ENCODE data around the gene ALMS1. TPM values are rescaled to one million over a fixed set of nuclear protein-coding genes. Genes with fewer than 3 reads are reported as not detected.
A peak's percentile ranks its signal among the peaks of the same experiment; 100 is the strongest.
"Not testable (repeated sequence)": the region's sequence is repeated elsewhere in the genome, so short reads cannot be mapped to it uniquely, and the experiment has no call there.

The ALMS1 gene
- total RNA-seq, 1 experiment from 2014 or later, result 27.6 TPM

DNA sequence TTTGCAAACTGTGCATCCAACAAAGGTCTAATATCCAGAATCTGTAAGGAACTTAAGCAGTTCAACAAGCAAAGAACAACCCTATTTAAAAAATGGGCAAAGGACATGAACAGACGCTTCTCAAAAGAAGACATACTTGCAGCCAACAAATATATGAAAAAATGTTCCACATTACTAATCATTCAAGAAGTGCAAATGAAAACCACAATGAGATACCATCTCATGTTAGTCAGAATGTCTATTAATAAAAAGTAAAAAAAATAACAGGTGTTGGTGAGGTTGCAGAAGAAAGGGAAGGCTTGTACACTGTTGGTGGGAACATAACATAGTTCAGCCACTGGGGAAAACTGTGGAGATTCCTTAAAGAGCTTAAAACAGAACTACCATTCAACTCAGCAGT, 130.4 kb downstream of the ALMS1 start:
- TF ChIP-seq EZH2phosphoT487 (IDR thresholded peaks at IDR 0.05; ENCODE audit: borderline replicate concordance, low read length) (no peak), EZH2 (IDR thresholded peaks at IDR 0.05; ENCODE audit: low read length, unreplicated experiment) (no peak)
- TF ChIP-seq, protein P1, sequence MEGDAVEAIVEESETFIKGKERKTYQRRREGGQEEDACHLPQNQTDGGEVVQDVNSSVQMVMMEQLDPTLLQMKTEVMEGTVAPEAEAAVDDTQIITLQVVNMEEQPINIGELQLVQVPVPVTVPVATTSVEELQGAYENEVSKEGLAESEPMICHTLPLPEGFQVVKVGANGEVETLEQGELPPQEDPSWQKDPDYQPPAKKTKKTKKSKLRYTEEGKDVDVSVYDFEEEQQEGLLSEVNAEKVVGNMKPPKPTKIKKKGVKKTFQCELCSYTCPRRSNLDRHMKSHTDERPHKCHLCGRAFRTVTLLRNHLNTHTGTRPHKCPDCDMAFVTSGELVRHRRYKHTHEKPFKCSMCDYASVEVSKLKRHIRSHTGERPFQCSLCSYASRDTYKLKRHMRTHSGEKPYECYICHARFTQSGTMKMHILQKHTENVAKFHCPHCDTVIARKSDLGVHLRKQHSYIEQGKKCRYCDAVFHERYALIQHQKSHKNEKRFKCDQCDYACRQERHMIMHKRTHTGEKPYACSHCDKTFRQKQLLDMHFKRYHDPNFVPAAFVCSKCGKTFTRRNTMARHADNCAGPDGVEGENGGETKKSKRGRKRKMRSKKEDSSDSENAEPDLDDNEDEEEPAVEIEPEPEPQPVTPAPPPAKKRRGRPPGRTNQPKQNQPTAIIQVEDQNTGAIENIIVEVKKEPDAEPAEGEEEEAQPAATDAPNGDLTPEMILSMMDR (conservative IDR thresholded peaks at IDR 0.05; ENCODE audit: low read depth, low read length), result no peak

DNA sequence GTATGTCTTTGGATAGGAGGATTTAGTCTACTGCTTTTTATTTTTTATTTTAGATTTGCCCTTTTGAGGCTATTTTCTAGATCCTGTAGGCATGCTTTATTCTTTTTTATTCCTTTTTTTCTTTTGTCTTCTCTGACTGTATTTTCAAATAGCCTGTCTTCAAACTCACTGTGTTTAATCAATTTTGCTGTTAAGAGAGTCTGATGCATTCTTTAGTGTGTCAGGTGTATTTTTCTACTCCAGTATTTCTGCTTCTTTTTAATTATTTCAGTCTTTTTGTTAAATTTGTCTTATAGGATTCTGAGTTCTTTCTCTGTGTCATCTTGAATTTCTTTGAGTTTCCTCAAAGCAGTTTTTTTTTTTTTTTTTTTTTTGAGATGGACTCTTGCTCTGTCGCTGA, 143.1 kb downstream of the ALMS1 start:
- POLR2A ChIA-PET (ENCODE audit: unreplicated experiment), result no interaction called here
- 0 out of 2 replicates have a peak, but pooled peaks cover 9% of the 10 kb centered on the region for H3K9me3 ChIP-seq (ENCODE audit: low read length)

More for the DNA sequence above, 130.4 kb downstream of the ALMS1 start:
- no peak overlapping the region for H3K4me2 ChIP-seq (ENCODE audit: low read length)
- BruUV-seq (replicated peaks), result no TSS peak
- H3F3A ChIP-seq (ENCODE audit: low read length, unreplicated experiment), result no peaks in the 10 kb centered on the region
- intact Hi-C loops (cut with micrococcal nuclease), result no loop called here
- no peak overlapping the region for H3K9ac ChIP-seq (ENCODE audit: low read length)
- no peaks in the 10 kb centered on the region for H3K27me3 ChIP-seq (ENCODE audit: low read length)
- H2AFZ ChIP-seq (ENCODE audit: low read length), result no peak overlapping the region
- H4K20me1 ChIP-seq (ENCODE audit: low read length), result no peaks in the 10 kb centered on the region
- H3K79me2 ChIP-seq (ENCODE audit: low read length), result no peaks in the 10 kb centered on the region
- POLR2A ChIA-PET (ENCODE audit: unreplicated experiment), result no interaction called here
- ATAC-seq, result peak; percentile 46; the same call in 1 of the 2 replicates
- DNase-seq, result no peak
- H3K27ac ChIP-seq (ENCODE audit: low read length), result no peak overlapping the region
- H3K4me1 ChIP-seq (ENCODE audit: insufficient read depth, low read length), result no peaks in the 10 kb centered on the region
- no peaks in the 10 kb centered on the region for H3K9me3 ChIP-seq (ENCODE audit: low read length)
- H3K4me3 ChIP-seq (ENCODE audit: low read length), result no peak overlapping the region
- H3K36me3 ChIP-seq (ENCODE audit: low read depth, low read length), result no peaks in the 10 kb centered on the region; the same call in 1 of the 2 replicates
- H3K9me2 ChIP-seq (replicated peaks; ENCODE audit: low read length), result no peaks in the 10 kb centered on the region
- CTCF ChIA-PET, result no interaction called here

DNA sequence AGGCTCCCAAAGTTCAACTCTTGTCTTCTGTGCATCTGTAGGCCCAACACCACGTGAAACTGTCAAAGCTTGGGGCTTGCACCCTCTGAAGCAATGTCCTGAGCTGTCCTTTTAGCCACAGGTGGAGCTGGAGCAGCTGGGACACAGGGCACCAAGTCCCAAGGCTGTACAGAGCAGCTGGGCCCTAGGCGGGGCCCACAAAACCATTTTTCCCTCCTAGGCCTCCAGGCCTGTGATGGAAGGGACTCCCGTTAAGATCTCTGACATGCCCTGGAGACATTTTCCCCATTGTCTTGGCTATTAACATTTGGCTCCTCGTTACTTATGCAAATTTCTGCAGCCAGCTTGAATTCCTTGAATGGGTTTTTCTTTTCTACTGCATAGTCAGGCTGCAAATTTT, 145.1 kb downstream of the ALMS1 start:
- H3K27me3 ChIP-seq (ENCODE audit: low read length); H3K9me3 ChIP-seq (ENCODE audit: low read length); BruUV-seq (replicated peaks); H3K4me3 ChIP-seq (ENCODE audit: low read length); H3K4me1 ChIP-seq (ENCODE audit: insufficient read depth, low read length); H3K9ac ChIP-seq (ENCODE audit: low read length); DNase-seq; CTCF ChIA-PET; H3K27ac ChIP-seq (ENCODE audit: low read length); H3F3A ChIP-seq (ENCODE audit: low read length, unreplicated experiment); intact Hi-C loops (cut with micrococcal nuclease); ATAC-seq; H3K9me2 ChIP-seq (replicated peaks; ENCODE audit: low read length); H3K79me2 ChIP-seq (ENCODE audit: low read length); H4K20me1 ChIP-seq (ENCODE audit: low read length); H2AFZ ChIP-seq (ENCODE audit: low read length); POLR2A ChIA-PET (ENCODE audit: unreplicated experiment); H3K4me2 ChIP-seq (ENCODE audit: low read length): not testable (repeated sequence)
- H3K36me3 ChIP-seq (ENCODE audit: low read depth, low read length), result peaks cover 18% of the 10 kb centered on the region; the same call in 1 of the 2 replicates

More for the DNA sequence above, 143.1 kb downstream of the ALMS1 start:
- Histone ChIP-seq H3K27ac (ENCODE audit: low read length) (no peak overlapping the region), H3F3A (ENCODE audit: low read length, unreplicated experiment) (no peaks in the 10 kb centered on the region), H3K9ac (ENCODE audit: low read length) (no peak overlapping the region), H3K27me3 (ENCODE audit: low read length) (no peaks in the 10 kb centered on the region), H2AFZ (ENCODE audit: low read length) (no peak overlapping the region), H3K9me2 (replicated peaks; ENCODE audit: low read length) (no peaks in the 10 kb centered on the region), H3K36me3 (ENCODE audit: low read depth, low read length) (peaks cover 18% of the 10 kb centered on the region; the same call in 1 of the 2 replicates), H3K79me2 (ENCODE audit: low read length) (no peaks in the 10 kb centered on the region), H4K20me1 (ENCODE audit: low read length) (no peaks in the 10 kb centered on the region), H3K4me3 (ENCODE audit: low read length) (no peak overlapping the region), H3K4me1 (ENCODE audit: insufficient read depth, low read length) (no peaks in the 10 kb centered on the region), H3K4me2 (ENCODE audit: low read length) (no peak overlapping the region)
- DNase-seq, result no peak
- intact Hi-C loops (cut with micrococcal nuclease), result no loop called here
- no peak for TF ChIP-seq EZH2phosphoT487 (IDR thresholded peaks at IDR 0.05; ENCODE audit: borderline replicate concordance, low read length)
- no peak for TF ChIP-seq EZH2 (IDR thresholded peaks at IDR 0.05; ENCODE audit: low read length, unreplicated experiment)
- TF ChIP-seq, protein P1 (conservative IDR thresholded peaks at IDR 0.05; ENCODE audit: low read depth, low read length), result no peak
- CTCF ChIA-PET, result no interaction called here
- no peak for ATAC-seq
- no TSS peak for BruUV-seq (replicated peaks)

Measured in PC-3 (cell line).